ENCODE data around the gene LRMDA.

The LRMDA gene

DNA sequence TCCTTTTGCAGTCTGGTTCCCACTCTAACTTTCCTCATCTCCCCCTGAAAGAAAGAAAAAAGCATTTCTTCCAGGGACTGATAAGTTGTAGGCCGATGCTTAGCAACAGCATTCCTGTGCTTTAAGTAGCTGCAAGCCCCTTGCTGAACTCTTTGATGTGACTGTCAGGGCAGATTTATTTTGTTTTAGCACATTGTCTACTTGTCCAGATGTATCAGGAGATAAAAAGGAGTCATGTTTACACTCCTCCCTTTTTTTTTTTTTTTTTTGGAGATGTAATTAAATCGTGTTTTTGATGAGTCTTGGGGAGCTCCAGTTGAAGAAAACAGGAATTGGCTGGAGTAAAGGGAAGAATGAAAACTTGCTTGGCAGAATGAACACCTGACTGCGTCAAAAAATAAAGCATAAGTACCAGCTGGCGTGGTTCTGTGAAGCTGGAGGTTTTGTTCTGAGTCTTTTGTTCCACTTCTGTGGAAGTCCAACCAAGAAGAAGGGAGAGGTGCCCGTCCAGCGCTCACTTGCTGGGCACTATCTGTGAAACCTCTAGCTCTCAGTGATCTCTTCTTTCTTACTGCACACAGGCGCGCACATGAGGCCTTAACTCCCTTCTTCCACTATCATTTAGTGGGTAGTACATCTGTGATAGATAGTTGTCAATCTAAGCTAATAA is 871.7 kb downstream of the LRMDA start:
- Histone ChIP-seq H3K27me3 (no peaks in the 10 kb centered on the region), H3K4me1 (peaks cover 0 to 20% (median 0%) of the 10 kb centered on the region in 4 donors), H3K36me3 (no peaks in the 10 kb centered on the region), H3K4me3 (no peak overlapping the region), H3K27ac (peak overlapping the region in 1 of 2 donors; percentile 55), H3K9me3 (no peaks in the 10 kb centered on the region)
- DNase-seq = peak in 1 of 2 donors; percentile 36
- intact Hi-C loops (cut with DNase I; ENCODE audit: low total_unique reads) = loop anchor here (10.0 kb wide), 1 partner anchor 908 kb away; no protein-coding TSS in a partner anchor
- TF ChIP-seq, protein P1, sequence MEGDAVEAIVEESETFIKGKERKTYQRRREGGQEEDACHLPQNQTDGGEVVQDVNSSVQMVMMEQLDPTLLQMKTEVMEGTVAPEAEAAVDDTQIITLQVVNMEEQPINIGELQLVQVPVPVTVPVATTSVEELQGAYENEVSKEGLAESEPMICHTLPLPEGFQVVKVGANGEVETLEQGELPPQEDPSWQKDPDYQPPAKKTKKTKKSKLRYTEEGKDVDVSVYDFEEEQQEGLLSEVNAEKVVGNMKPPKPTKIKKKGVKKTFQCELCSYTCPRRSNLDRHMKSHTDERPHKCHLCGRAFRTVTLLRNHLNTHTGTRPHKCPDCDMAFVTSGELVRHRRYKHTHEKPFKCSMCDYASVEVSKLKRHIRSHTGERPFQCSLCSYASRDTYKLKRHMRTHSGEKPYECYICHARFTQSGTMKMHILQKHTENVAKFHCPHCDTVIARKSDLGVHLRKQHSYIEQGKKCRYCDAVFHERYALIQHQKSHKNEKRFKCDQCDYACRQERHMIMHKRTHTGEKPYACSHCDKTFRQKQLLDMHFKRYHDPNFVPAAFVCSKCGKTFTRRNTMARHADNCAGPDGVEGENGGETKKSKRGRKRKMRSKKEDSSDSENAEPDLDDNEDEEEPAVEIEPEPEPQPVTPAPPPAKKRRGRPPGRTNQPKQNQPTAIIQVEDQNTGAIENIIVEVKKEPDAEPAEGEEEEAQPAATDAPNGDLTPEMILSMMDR (IDR thresholded peaks at IDR 0.05) = no peak

DNA sequence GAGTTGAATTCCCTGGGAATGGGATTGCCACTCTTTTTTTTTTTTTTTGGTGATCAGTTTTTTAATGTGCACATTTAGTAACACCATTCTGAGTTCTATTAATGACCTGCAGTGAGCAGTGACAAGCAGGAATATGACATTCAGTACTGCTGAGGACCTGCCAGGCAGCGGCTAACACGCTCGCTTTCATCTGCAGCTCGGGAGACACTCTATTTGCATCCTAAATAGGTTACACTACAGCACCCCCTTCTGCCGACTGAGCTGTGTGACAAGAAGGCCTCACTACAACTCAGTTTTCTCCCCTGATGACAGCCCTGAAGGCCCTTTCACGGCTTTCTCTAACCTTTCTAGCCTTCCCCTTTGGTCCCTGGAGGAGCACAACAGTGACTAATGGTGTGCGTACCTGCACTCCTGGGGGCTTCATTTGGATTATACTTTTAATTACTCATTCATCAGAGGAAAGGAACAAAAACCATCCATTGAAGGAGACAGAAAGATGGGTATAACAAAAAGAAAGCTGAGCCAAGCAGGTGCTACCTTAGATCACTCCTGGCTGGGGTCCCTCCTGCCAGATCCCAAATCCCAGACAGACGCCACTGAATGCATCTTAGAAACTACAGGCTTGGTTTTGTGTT is 872.4 kb downstream of the LRMDA start:
- Histone ChIP-seq H3K36me3 (no peaks in the 10 kb centered on the region), H3K4me3 (no peak overlapping the region), H3K27ac (no peak overlapping the region), H3K4me1 (peaks cover 0 to 27% (median 3%) of the 10 kb centered on the region in 4 donors), H3K9me3 (no peaks in the 10 kb centered on the region), H3K27me3 (no peaks in the 10 kb centered on the region)
- intact Hi-C loops (cut with DNase I; ENCODE audit: low total_unique reads) = loop anchor here (10.0 kb wide), 1 partner anchor 909 kb away; no protein-coding TSS in a partner anchor
- TF ChIP-seq, protein P1 (IDR thresholded peaks at IDR 0.05) = peak; percentile 52 to 55
- peak; percentile 78 to 85 for DNase-seq

DNA sequence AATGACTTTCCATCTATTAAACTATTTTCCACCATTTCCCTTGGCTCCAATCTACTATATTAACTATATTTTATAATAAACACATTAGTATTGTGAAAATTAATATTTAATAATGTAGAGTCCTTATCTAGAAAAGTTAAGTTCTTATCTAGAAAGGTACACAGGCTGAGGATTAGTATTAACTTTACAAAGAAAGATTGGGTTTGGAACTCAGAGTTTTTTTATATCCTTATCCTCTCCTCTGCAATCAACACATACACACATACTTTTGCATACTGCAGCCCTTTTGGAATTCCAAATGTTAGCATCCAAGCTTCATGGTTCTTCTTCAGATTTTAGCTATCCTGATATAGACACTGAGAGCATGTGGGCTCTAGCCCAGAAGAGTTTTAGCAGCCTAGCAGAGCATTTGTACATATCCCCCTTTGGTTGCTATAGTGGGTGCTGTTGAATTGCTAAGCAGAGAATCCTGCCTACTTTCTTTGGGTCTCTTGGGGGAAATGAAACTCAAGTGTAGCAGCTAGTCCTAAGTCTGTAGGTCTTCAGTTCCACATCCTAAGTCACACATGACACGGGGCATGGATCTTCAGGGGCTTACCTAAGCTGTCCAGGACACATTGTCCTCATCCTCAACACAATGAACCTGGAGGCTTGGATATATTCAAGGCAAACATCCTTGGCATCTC is 874.6 kb downstream of the LRMDA start:
- TF ChIP-seq, protein P1 (IDR thresholded peaks at IDR 0.05) = no peak
- Histone ChIP-seq H3K4me3 (no peak overlapping the region), H3K27ac (no peak overlapping the region), H3K4me1 (peaks cover 0 to 49% (median 21%) of the 10 kb centered on the region in 4 donors), H3K9me3 (no peaks in the 10 kb centered on the region), H3K36me3 (no peaks in the 10 kb centered on the region), H3K27me3 (no peaks in the 10 kb centered on the region)
- no peak for DNase-seq
- intact Hi-C loops (cut with DNase I; ENCODE audit: low total_unique reads) = loop anchor here (10.0 kb wide), 1 partner anchor 911 kb away; no protein-coding TSS in a partner anchor

DNA sequence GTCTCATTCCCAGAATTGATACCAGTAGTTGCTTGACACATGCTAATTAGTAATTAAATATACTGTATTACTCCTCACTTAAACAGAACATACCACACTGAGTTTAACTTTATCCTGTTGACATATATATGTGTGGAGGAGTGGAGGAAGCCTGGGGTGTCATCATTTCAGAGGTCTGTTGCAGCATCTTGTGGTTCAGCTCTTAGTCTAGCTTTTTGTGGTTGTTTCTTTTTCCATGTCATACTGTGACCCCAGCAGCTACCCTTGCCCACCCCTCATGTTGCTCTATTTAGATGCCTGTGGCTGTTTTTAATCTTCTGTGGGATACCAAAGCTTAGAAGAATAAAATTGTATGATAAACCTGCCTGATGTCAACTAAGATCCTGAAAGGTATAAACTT is 875.4 kb downstream of the LRMDA start:
- Histone ChIP-seq H3K27me3 (no peaks in the 10 kb centered on the region), H3K4me3 (no peak overlapping the region), H3K4me1 (peaks cover 0 to 55% (median 29%) of the 10 kb centered on the region in 4 donors), H3K36me3 (no peaks in the 10 kb centered on the region), H3K27ac (no peak overlapping the region), H3K9me3 (no peaks in the 10 kb centered on the region)
- TF ChIP-seq, protein P1 (IDR thresholded peaks at IDR 0.05) = no peak
- intact Hi-C loops (cut with DNase I; ENCODE audit: low total_unique reads) = loop anchor here (10.0 kb wide), 1 partner anchor 912 kb away; no protein-coding TSS in a partner anchor
- no peak for DNase-seq

DNA sequence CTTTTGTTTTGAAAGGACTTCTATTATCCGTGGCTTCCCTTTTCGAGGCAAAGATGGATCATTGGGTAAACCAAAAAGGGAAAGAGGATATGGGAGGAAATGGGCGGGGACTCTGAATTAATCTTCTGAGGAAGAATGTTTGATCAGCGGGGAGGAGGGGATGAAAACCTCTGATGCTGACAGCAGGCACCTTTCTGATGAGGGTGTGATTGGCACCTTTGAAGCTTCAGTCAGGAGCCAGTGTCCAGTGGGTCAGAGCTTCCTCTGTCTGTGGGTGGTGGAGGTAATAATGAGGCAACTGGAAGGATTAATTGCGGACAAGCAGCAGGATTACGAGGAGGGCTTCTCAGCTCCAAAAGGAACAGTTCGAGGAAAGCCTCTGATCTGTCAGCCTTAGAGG is 877.6 kb downstream of the LRMDA start:
- intact Hi-C loops (cut with DNase I; ENCODE audit: low total_unique reads) = loop anchor here (10.0 kb wide), 1 partner anchor 914 kb away; no protein-coding TSS in a partner anchor
- H3K27ac ChIP-seq = peak overlapping the region; percentile 64 to 73

More for the DNA sequence above, 877.6 kb downstream of the LRMDA start:
- Histone ChIP-seq H3K27me3 (no peaks in the 10 kb centered on the region), H3K4me3 (no peak overlapping the region), H3K4me1 (peaks cover 0 to 56% (median 37%) of the 10 kb centered on the region in 4 donors), H3K9me3 (no peaks in the 10 kb centered on the region), H3K36me3 (no peaks in the 10 kb centered on the region)
- TF ChIP-seq, protein P1 (IDR thresholded peaks at IDR 0.05) = no peak
- no peak for DNase-seq

Data from tibial artery (tissue), 4 donors.